B cell (primary cell): ENCODE data around the gene HPCA. TPM values are rescaled to one million over a fixed set of nuclear protein-coding genes. Genes with fewer than 3 reads are reported as not detected.

Experiments
- ATAC-seq: fragments of 200-7000 bp; cut with Tn5 transposase; one replicate; pipeline ENCODE4 v1.10.0; 2021; ENCODE audit warnings: low read depth, mild to moderate bottlenecking, moderate number of reproducible peaks, moderate library complexity
- CTCF ChIA-PET: fragments of 350-600 bp; sonication (Branson Sonifier 250); formaldehyde crosslinking; loops from one replicate; lab custom pipeline; 2021; ENCODE audit warnings: antibody characterized with exemption, inconsistent platforms; lab: Charles Lee
- POLR2A ChIA-PET: fragments of 350-600 bp; sonication (Branson Sonifier 250); formaldehyde crosslinking; loops from one replicate; lab custom pipeline; 2021; ENCODE audit warnings: antibody characterized with exemption; lab: Charles Lee
- DNase-seq: peaks from one replicate; pipeline ENCODE4 v3.0.0; 2013
- H2AFZ ChIP-seq: 2 replicates; pipeline ENCODE4 v1.6.1; 2012; ENCODE audit warnings: mild to moderate bottlenecking, low read depth, low read length; ENCODE audit not compliant: insufficient read depth, poor library complexity, severe bottlenecking
- H3K27ac ChIP-seq, 2 donors: 1 replicate in 1 of 2; 2 replicates in 1 of 2; pipeline ENCODE4 v1.5.1; 2012 to 2013; ENCODE audit warnings: low read length in 2 of 2, mild to moderate bottlenecking in 2 of 2, moderate library complexity in 1 of 2
- H3K27me3 ChIP-seq, 4 experiments: fragments of 200-600 bp in 1 of 4; sonication (generic) in 1 of 4; replicated peaks in 1 of 4; 1 replicate in 2 of 4; 2 replicates in 2 of 4; pipeline versions ENCODE4 v1.6.1 to v1.7.0; 2013 to 2016; ENCODE audit warnings: low read length in 3 of 4, mild to moderate bottlenecking in 2 of 4, mixed read lengths in 1 of 4, moderate library complexity in 1 of 4; ENCODE audit not compliant: insufficient read depth in 4 of 4, control insufficient read depth in 3 of 4; ENCODE audit errors: control extremely low read depth in 1 of 4
- H3K36me3 ChIP-seq, 2 experiments: replicated peaks in 1 of 2; 1 replicate in 1 of 2; 2 replicates in 1 of 2; pipeline versions ENCODE4 v1.6.1 to v1.7.1; 2013; ENCODE audit warnings: low read length in 1 of 2; ENCODE audit not compliant: insufficient read depth in 2 of 2, control insufficient read depth in 1 of 2; ENCODE audit errors: control extremely low read depth in 1 of 2, extremely low read depth in 1 of 2
- H3K4me1 ChIP-seq, 2 donors: fragments of 200-600 bp in 1 of 2; sonication (generic) in 1 of 2; 1 replicate in 1 of 2; 2 replicates in 1 of 2; pipeline versions ENCODE4 v1.5.1 to v1.6.1; 2013 to 2017; ENCODE audit warnings: low read length in 2 of 2; ENCODE audit not compliant: control insufficient read depth in 2 of 2, insufficient read depth in 2 of 2
- H3K4me2 ChIP-seq: replicated peaks from 2 replicates; pipeline ENCODE3; 2012; ENCODE audit warnings: mild to moderate bottlenecking, low read depth, low read length; ENCODE audit not compliant: poor library complexity, severe bottlenecking
- H3K4me3 ChIP-seq, 5 experiments: fragments of 200-600 bp in 1 of 5; sonication (generic) in 1 of 5; 1 replicate in 3 of 5; 2 replicates in 2 of 5; pipeline versions ENCODE4 v1.5.1 to v1.7.0; 2011 to 2016; ENCODE audit warnings: low read length in 4 of 5, mild to moderate bottlenecking in 4 of 5, low read depth in 2 of 5, control low read depth in 1 of 5, moderate library complexity in 1 of 5; ENCODE audit not compliant: insufficient read depth in 1 of 5; ENCODE audit errors: control extremely low read depth in 1 of 5, extremely low read depth in 1 of 5
- H3K79me2 ChIP-seq: fragments of 200-600 bp; sonication (generic); one replicate; pipeline ENCODE4 v1.6.0; 2016; ENCODE audit warnings: low read length; ENCODE audit not compliant: control insufficient read depth, insufficient read depth
- H3K9ac ChIP-seq: fragments of 200-600 bp; sonication (generic); 2 replicates; pipeline ENCODE4 v1.6.1; 2017; ENCODE audit warnings: mild to moderate bottlenecking, low read length, moderate library complexity
- H3K9me3 ChIP-seq, 3 donors: one replicate each; pipeline versions ENCODE4 v1.6.1 to v1.7.1; 2013; ENCODE audit warnings: low read length in 2 of 3; ENCODE audit not compliant: control insufficient read depth in 2 of 3, insufficient read depth in 1 of 3; ENCODE audit errors: control extremely low read depth in 1 of 3
- H4K20me1 ChIP-seq: 2 replicates; pipeline ENCODE4 v1.6.0; 2012; ENCODE audit warnings: mild to moderate bottlenecking, low read length; ENCODE audit not compliant: insufficient read depth, control insufficient read depth, poor library complexity, severe bottlenecking
- H3K27ac Mint-ChIP-seq: one replicate; pipeline ENCODE4 v1.8.0; 2021; ENCODE audit warnings: mixed read lengths
- H3K27me3 Mint-ChIP-seq: one replicate; pipeline ENCODE4 v1.8.0; 2021; ENCODE audit warnings: mixed read lengths
- H3K4me1 Mint-ChIP-seq: one replicate; pipeline ENCODE4 v1.8.0; 2021; ENCODE audit warnings: mixed read lengths
- H3K4me3 Mint-ChIP-seq: one replicate; pipeline ENCODE4 v1.8.0; 2021; ENCODE audit warnings: mixed read lengths
- H3K9me3 Mint-ChIP-seq: one replicate; pipeline ENCODE4 v1.8.0; 2022; ENCODE audit warnings: mixed read lengths; ENCODE audit not compliant: insufficient read depth
- EZH2 ChIP-seq: IDR thresholded peaks from 2 replicates; pipeline ENCODE4 v1.6.1; 2012; ENCODE audit warnings: borderline replicate concordance, low read depth, mild to moderate bottlenecking, moderate library complexity, low read length; ENCODE audit not compliant: insufficient read depth, poor library complexity, severe bottlenecking
- WGBS: methylation state at CpG from one replicate; pipeline ENCODE4 v1.1.5; 2013; ENCODE audit warnings: missing lambda C conversion rate; ENCODE audit not compliant: insufficient coverage; 5-methylcytosine and 5-hydroxymethylcytosine counted together
- intact Hi-C: fragments of 100-400 bp; cut with micrococcal nuclease; formaldehyde crosslinking; loops from one replicate; pipeline ENCODE4 v1.10.0; 2022
- polyA plus RNA-seq: library from polyadenylated mRNA; depleted of rRNA; stranded (reverse); fragments of >200 nt; gene quantifications from 2 replicates; pipeline ENCODE4 v1.2.3, GENCODE V29; 2012
- total RNA-seq, 2 donors: library from RNA; stranded (reverse); fragments of 120-200 nt in 1 of 2; gene quantifications; 1 replicate in 1 of 2; 2 replicates in 1 of 2; pipeline versions ENCODE4 v1.2.3 to v1.2.4, GENCODE V29; 2013 to 2022
- TF ChIP-seq, protein P1 (sequence below): fragments of 200-600 bp; IDR thresholded peaks from one replicate; pipeline ENCODE4 v1.8.0; 2022; ENCODE audit warnings: antibody characterized with exemption, mild to moderate bottlenecking

Gene HPCA
- total and polyA plus RNA-seq, 2 donors (not counting 1 experiment from before 2014, with no cell fraction given): 0.06 TPM; not detected in 1

DNA sequence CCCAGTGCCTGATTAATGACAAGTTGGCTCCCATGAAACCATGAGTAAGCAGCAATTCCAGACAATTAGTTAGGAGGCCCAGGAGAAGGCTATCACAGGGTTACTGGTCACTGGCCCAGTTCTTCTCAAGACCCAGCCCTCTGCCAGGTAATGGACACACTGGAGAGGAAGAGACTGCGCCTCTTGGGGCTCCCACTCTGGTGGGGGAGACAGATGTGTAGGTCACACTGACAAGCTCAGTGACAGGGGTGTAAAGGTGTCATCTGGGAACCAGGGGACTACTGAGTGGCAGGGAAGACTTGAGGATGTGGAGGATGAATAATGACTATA, 4.9 kb downstream of the HPCA start:
- TF ChIP-seq, protein P1, sequence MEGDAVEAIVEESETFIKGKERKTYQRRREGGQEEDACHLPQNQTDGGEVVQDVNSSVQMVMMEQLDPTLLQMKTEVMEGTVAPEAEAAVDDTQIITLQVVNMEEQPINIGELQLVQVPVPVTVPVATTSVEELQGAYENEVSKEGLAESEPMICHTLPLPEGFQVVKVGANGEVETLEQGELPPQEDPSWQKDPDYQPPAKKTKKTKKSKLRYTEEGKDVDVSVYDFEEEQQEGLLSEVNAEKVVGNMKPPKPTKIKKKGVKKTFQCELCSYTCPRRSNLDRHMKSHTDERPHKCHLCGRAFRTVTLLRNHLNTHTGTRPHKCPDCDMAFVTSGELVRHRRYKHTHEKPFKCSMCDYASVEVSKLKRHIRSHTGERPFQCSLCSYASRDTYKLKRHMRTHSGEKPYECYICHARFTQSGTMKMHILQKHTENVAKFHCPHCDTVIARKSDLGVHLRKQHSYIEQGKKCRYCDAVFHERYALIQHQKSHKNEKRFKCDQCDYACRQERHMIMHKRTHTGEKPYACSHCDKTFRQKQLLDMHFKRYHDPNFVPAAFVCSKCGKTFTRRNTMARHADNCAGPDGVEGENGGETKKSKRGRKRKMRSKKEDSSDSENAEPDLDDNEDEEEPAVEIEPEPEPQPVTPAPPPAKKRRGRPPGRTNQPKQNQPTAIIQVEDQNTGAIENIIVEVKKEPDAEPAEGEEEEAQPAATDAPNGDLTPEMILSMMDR: no peak
- TF ChIP-seq EZH2: no peak
- Histone ChIP-seq H3K27me3 (peaks cover 0 to 89% (median 44%) of the 10 kb centered on the region in 4 experiments), H3K36me3 (no peaks in the 10 kb centered on the region), H3K9ac (no peak overlapping the region), H3K9me3 (peaks cover 0 to 17% (median 0%) of the 10 kb centered on the region in 3 donors), H3K79me2 (no peaks in the 10 kb centered on the region), H2AFZ (no peak overlapping the region), H3K4me3 (no peak overlapping the region), H3K4me2 (no peak overlapping the region), H3K27ac (no peak overlapping the region), H4K20me1 (no peaks in the 10 kb centered on the region), H3K4me1 (peaks cover 22 to 28% of the 10 kb centered on the region in 2 donors)
- CTCF ChIA-PET: interaction anchor here (0.9 to 4.2 kb wide), 2 partner anchors 16 to 179 kb away, joined by 3 to 14 read pairs; no protein-coding TSS in a partner anchor
- ATAC-seq (no peak), DNase-seq (no peak)
- intact Hi-C loops: no loop called here
- peaks cover 21% of the 10 kb centered on the region for H3K4me1 Mint-ChIP-seq
- POLR2A ChIA-PET: no interaction called here
- peaks cover 71% of the 10 kb centered on the region for H3K27me3 Mint-ChIP-seq
- no peak overlapping the region for H3K27ac Mint-ChIP-seq
- H3K9me3 Mint-ChIP-seq: no peaks in the 10 kb centered on the region
- no peak overlapping the region for H3K4me3 Mint-ChIP-seq
- WGBS: 100% methylated on average over 1 of the region's 1 CpG

DNA sequence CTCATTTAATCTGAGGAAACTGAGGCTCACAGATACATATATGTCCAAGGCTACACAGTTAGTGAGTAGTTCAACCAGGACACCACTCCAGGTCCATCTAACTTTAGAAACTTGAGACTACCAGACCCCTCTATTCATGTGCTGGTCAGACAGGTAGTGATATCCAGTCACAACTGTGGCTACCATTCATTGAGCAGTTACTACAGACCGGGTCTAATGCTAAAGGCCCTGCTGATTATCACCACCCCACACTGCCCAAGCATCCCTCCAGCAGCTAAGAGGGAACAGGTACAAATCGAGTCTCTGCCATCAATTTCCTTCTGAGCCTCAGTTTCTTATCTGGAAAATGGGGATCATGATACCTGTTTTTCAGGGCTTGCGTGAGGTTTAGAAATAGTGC, 5.3 kb downstream of the HPCA start:
- Mint-ChIP-seq H3K27me3 (peaks cover 74% of the 10 kb centered on the region), H3K4me3 (peak overlapping the region; percentile 77), H3K9me3 (no peaks in the 10 kb centered on the region), H3K27ac (no peak overlapping the region), H3K4me1 (peaks cover 21% of the 10 kb centered on the region)
- Histone ChIP-seq H3K4me3 (no peak overlapping the region), H3K79me2 (no peaks in the 10 kb centered on the region), H3K27me3 (peaks cover 0 to 86% (median 43%) of the 10 kb centered on the region in 4 experiments), H4K20me1 (no peaks in the 10 kb centered on the region), H3K4me1 (peaks cover 19 to 28% of the 10 kb centered on the region in 2 donors), H3K27ac (no peak overlapping the region), H3K9ac (no peak overlapping the region), H3K36me3 (no peaks in the 10 kb centered on the region), H2AFZ (no peak overlapping the region), H3K9me3 (peaks cover 0 to 17% (median 0%) of the 10 kb centered on the region in 3 donors), H3K4me2 (no peak overlapping the region)
- intact Hi-C loops: no loop called here
- POLR2A ChIA-PET: no interaction called here
- TF ChIP-seq, protein P1: no peak
- no peak for DNase-seq
- CTCF ChIA-PET: interaction anchor here (1.2 to 4.2 kb wide), 4 partner anchors 10 to 371 kb away, joined by 3 to 14 read pairs (median 4); no protein-coding TSS in a partner anchor
- ATAC-seq: no peak
- 96% methylated on average over 3 of the region's 3 CpGs for WGBS
